HL-60/S4 treated with phorbol 12-myristate 13-acetate at 8.2 ng/mL for 4 days and 3 days (cell line): ENCODE data around the gene LRRC46.

ENCODE experiments used
- in situ Hi-C: fragments of 300-500 bp; cut with MboI; formaldehyde crosslinking; loops from 2 replicates; pipeline ENCODE4 v1.15.0; 2022; ENCODE audit warnings: low sequenced_read_pairs

Gene LRRC46

DNA sequence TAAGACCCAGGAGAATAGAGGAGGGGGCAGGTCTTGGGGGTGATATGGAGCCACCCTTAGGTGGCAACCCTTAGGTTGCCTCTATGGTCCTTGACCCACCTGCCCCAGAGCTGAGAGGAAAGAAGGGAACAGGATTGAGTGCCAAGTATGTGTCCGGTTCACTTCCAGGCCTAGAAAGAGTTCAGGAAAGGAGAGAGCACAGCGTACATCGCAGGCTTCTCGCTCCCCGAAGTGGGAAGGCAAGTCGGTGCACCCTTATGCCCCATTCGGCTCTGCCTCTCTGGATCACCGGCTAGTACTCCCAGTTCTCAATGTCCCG, 18.9 kb downstream of the LRRC46 start:
- in situ Hi-C loops: no loop called here

DNA sequence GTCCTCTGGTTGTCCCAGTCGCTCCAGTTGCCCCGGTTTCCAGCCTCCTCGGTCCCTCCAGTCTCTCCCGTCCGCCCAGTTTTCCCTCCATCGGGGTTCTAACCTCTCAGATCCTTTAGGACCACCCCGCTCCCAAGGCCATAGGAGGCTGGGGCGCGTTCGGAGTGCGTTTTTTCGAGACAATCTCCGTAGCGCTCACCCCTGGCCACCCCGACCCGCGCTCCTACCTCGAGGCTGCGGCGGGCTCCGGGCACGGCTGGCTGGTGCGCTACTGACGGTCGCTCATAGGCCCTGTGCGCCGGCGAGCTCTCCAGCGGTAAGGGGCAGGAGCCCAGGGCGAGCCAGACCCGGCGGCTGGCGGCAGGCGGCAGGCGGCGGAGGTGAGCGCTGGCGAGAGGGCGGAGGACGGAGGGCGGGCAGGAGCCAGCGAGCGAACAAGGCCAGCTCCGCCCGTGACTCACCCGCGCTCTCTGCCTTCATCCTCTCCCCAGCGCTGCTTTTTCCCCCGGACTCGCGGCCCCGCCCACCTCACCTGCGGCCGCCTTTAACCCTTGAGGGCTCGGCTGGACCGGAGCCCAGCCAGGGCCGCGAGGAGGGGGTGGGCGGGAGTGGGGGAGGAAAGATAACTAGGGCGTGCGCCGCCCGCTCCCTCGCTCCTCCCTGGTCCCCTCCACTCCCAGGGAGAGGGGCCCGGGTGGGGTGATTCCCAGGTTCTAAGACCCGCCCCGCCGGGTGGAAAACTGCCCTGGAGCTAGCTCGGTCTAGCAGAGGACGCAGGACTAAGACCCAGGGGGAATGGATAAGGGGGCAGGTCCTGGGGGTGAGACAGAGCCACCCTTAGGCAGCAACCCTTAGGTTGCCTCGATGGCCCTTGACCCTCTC, 19.5 kb downstream of the LRRC46 start, which contains the start of gene SP6:
SP6 (minus strand) TSS at position 472 of the 882 bp plus-strand sequence. CDS start 2,734 bp downstream, outside the sequence.
- in situ Hi-C loops: no loop called here

DNA sequence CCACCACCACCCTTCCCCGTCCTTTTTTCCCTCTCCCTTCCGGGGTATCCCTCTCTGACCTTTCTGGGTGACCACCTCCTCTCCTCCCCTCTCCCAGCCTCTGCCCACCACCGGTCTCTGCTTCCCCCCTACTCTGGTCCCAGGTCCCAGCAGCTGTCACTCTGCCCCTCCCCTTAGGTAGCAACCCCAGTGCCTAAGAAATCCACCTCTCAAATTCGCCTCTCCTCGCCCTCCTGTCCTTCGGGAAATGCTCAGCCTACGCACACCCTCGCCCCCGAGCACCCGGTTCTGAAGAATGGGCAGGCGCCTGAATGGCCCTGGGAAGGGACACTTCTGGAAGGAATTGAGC, 20.3 kb downstream of the LRRC46 start:
- in situ Hi-C loops: no loop called here

DNA sequence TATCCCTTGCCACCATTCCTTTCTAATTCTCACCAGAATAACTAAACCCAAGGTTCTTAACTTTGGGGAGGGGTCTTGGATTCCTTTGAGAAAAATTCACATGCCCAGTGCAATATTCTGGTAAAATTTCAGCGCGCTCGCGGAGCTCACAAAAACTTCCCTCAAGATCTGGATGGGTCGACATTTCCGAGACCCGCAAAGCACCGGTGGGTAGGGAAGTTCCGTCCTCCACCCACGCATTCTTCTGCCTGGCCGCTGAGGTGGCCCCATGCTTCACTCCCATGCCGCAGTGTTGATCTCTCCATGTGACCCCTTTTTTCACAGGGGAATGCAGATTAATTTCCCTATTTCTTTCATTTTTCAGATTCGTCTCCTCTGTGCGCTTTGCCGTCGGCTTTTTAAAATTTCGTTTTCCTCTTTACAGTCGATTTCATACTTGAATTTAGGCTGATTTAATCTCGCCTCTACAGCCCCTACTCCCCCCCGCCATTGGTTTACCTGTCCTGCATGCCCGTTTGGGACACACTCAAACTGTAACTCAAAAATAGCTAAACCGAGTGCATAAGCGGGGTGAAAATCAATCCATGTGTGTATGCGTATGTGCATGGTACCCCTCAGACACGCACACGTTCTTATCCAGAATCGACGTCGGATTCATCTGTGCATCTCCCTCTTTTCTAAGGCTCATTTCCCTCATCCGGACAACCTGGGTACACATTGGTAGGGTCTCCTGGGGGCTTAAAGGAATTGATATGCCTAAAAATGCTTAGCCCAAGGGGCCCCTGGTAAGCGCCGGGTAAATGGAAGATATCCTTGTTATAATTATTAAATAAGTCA, 20.9 kb downstream of the LRRC46 start:
- in situ Hi-C loops: no loop called here

DNA sequence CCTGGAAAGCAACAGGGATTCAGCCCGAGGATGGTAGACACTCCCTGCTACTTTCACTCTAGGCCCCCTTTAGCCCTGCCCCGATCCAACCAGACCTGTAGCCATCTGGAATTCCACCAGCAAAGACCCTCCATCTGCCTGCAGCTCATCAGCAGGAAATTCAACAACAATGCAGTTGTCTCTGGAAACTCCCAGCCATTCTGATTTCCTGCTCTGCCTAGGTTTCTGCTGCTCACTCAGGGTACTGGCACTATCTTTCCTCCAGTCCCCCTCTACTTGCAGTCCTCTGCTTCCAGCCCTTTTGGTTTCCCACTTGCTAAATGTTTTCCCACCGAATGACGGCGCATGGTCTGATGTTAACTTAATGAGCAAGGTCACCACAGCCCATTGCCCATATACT, 22.1 kb downstream of the LRRC46 start:
- in situ Hi-C loops: no loop called here

DNA sequence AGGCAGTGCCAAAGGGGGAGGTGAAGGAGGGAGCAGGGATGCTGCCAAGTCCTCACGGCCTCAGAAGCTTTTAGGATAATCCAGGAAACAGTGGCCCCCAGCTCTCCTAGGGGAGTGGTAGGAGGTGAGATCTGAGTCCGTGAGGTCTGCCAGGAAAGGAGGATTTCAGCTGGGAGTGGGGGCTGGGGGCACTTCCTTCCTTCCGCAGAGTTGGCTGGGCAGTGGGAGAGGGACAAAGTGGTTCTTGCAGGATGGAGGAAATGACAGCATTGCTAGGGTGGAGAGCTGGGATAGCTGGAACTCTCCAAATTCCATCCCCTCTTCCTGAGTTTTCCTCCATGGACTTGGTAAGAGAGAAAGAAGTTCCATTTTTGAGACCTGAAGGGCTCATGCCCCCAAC, 24.3 kb downstream of the LRRC46 start:
- in situ Hi-C loops: no loop called here

DNA sequence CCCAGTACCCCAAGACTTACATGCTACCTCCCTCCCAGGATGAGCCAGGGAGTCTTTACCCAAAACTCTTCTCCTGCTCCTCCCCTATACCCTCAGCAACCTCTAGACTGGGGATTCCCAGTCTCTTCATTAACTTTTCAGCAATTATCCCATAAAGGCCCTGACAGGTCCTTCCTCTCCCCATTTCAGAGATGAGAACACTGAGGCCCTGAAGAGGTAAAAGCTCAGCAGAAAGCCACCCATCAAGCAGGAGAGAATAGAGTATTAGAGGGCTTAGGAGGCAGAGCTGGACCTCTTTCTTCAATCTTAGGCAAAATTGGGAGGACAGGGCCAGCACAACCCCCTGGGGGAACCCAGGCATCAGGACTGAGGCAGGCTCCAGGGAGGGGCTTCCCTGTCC, 25.4 kb downstream of the LRRC46 start:
- in situ Hi-C loops: no loop called here

DNA sequence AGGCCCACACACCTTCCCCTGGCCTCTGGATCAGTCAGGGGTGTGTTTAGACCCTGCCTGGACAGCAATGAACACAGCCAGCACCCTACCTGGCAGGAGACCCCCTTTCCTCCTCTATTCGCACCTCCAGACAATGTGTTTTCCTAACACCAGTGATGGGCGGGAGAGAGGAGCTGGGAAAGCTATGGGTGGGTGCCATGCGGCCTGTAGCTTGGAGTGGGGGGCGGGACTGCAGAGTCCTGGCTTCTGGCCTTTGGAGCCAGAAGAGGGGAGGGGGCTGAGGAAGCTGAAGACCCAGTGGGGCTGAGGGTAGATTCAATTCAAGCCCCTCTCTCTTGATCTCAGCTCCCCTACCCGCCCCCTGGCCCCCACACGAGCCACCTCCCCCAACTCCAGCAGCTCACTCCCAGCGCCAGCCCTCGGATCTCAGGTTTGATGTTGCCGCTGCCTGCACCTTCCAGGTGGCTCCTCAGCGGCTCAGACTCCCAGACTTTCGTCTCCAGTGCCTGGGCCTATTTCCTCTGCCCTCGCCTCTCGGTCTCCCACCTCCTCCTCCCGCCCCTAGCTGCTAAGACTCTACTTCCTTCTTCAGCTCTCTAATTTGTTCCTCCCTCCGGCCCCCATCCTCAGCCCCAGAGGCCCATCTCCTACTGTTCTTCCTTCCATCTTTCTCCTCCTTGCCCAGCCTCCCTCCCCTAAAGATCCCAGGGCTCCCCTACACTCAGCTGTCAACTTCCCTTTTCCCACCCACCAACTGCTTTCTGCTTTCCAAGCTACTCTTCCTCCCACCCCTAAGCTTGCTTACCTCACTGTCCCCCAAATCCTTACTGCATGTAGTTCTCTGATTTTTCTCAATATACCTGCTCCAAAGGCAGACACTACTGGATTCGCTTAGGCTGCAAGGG, 26.3 kb downstream of the LRRC46 start:
- in situ Hi-C loops: no loop called here

DNA sequence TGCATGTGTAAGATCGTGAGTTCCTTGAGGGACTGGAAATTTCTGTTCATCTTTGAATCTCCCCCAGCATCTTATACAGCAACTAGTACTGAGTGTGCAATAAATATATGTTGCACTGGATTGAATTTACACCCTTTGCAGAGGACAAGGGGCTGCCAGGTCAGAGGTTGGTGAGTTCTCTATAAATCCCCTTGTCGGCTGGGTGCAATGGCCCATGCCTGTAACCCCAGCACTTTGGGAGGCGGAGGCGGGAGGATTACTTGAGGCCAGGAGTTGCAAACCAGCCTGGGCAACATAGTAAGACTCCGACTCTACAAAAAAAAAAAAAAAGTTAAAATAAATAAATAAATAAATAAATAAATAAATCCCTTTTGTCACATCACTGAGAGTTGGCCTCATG, 28.9 kb downstream of the LRRC46 start:
- in situ Hi-C loops: no loop called here

DNA sequence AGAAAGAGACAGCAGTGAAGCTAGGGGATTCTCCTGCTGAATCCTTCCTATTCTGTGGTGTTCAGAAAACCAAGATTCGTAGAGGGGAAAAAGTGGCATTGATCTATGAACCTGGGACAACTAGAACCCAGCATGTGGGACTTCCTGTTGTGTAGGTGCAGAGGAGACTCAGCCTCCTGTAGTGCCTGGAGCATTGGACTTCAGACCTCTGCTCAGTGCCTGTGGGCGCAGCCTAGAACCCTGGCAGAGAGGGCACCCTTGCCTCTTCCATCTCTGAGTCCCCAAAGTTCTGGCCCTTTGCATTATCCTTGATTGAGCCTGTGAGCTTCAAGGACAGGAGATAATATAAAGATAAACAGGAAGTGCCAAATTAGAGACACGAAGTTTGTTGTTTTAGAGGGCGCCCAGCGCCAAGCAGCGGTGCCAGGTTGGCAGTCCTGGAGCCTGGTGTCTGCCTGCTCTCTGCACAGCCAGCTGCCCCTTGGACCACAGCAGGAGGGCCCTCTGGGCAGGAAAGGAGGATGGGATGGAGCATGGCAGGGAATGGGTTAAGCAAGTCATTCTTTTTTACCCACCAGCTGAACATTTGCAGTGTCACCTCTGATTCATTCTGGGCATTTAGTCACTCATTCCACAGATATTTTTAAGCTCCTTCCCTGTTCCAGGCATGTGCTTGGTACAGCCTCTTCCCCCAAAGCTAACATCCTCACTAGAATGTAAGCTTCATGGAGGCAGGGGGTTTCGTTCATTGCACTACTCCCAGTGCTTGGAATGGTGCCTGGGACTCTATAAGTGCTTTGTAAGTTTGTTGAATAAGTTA, 31.4 kb downstream of the LRRC46 start:
- in situ Hi-C loops: no loop called here

DNA sequence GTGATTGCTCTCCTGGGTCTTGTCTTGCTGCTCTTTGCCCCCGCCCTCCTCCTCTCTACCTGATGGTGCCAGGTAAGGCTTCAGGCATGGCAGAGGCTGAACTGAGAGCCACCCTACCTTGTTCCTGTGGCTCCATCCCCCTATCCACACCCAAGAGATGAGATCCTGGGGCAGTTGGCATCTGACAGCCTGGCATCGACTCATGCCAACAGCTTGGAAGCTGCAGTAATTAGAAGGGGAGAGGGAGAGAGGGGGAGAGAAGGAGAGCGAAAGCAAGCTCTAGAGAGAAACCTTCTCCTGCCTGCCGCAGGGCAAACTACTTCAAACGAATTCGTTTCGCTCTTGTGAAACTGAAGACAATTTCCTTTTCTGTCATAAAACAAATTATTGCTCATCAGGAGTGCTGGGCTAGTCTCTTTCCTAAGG, 33.3 kb downstream of the LRRC46 start:
- in situ Hi-C loops: no loop called here

DNA sequence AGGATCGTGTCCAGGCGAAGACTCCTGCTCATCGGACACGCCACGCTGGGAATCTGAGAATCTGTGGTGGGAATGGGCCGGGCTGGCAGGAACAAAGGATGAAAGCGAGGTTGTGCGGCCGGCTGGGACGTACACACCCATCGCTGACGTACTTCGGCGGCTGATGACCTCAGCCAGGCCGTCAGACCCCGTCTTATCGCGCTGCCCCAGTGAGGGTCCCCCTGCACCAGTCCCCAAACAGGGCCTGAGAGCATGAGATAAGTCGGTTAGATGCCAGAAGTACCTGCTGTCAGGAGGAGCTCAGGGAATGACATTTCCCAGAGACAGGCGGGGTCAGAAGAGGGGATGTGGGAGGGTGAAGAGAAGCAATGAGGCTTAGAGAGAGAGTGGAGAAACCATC, 35.5 kb downstream of the LRRC46 start:
- in situ Hi-C loops: no loop called here

DNA sequence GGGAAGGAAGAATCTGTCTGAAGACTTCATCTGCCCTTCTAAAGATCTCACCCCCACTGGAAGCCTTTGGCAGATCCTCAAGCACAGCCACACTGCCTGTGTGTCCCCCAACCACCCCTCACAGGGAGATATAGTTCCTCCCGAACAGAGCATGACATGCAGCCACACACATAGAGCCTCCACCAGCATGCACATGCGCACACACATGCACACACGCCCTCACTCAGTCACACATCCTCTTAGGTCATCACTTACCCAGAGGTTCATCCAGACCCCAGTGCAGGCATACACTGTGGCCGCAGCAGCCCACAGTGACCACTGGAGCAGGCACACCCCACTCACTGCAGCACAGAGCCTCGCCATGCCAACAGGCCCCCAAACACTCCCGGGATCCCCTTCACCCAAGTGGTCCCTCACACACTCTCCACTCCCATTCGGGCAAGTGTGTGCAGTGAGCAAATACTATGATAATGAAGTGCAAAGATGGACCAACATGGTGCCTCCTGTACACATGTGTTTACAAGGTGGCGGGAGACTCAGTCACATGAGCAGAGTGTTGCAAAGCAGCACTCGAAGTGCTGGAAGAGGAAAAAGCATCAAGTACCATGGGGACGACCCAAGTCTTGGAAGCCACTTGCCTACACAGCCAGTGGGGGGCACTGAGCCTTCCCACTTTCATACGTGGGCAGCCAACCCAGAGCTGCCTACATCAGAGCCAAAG, 36.5 kb downstream of the LRRC46 start:
- in situ Hi-C loops: no loop called here

DNA sequence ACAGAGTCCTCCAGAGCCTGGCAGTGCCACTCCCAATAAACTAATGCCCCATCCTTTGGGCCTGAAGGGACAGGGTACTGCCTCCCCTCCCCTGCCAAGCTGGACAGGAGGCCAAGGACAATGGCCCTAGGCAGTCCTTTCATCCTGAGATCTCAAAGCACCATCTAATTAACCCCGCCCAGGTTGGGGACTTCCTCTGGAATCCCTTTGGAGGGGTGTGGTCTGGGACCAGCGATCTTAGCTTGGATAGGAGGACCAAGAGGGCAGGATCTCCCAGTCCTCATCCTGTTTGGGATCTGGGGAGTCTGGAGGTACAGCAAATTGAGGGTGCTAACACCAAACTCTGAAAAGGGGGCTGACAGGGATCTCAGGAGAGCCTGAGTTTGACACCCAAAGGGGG, 37.6 kb downstream of the LRRC46 start:
- in situ Hi-C loops: no loop called here

DNA sequence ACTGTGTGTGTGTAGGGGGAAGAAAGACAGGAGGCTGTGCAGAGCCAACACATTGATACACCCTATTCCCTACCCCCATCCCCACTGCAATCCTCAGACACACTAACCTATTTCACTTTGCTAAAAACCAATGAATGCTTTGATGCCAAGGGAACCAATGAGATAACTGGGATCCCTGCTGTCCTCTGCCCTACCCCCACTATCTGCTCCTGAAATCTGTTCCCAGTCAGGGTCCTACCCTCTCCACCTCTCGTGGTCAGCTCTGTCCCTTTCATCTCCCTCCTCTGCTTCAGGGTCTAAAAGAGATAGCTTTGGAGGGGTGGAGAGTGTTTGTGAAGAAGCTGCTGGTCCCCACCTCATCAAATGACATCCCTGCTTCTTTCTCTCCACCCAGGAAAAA, 38.6 kb downstream of the LRRC46 start:
- in situ Hi-C loops: no loop called here

DNA sequence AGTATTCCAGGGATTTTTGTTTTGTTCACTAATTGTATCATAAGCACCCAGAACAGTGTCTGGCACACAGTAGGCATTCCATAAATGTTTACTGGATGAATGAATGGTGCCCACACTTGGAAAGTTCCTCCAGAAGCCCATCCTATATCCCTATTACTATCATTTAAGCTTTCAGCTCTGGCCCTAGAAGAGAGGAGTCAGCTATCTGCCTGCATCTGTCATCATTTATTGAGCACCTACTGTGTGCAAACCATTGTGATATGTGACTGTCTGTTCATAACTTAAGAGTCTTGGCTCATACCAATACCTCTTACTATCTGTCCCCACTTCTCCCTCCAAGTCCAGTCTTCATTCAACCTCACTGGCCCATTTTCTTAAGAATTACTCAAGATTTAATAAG, 39.6 kb downstream of the LRRC46 start:
- in situ Hi-C loops: no loop called here

DNA sequence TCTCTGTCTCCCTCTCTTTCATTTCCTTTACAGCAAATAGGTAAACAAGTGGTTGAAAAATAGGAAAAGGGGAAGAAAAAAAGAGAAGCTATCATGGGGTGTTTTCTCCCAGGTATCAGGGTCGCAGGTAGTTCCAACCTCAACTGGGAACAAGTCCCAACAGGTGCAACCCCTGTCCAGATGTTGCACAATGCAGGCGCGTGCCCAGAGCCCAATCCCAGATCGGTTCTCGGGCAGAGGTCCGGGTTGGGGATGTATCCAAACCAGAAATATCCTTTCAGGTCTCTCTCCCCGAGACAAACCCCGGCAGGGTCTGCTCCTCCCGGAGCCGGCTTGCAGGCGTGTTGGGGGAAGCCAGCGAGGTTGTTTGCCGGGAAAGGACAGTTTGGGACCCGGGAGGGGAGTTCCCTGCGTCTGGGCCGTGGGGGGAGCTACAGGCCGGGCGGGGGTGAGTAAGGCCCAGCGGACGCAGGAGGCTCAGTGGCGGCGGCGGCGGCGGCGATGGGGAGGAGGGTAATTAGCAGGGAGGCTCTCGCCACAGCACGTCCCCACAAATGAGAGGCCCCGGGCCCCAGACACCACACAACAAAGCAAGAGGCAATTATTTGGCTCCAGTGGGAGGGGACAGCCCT, 40.7 kb downstream of the LRRC46 start:
- in situ Hi-C loops: no loop called here

DNA sequence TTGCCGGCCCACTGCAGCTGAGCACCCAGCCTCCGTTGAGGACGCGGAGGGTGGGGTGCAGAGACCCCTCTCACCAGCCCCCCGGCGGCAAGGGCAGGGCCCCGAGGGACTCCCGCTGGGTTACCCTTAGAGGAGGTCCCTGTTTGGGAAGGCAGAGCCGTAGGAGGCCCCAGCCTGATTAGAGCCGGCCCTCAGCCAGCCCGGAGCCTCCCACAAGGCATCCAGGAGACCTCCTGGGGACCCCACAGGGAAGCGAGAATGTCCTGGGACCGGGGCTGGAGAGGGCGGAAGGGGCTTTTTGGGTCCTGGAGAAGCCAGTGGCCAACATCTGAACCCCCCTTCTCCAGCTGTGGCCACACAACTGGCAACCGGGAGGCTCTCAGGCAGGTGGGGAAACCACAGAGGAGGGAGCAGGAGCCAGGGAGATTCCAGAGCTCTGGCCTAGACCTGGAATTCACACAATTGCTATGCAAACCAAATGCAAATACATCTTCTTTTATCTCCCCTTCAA, 41.2 kb downstream of the LRRC46 start:
- in situ Hi-C loops: no loop called here
